A673 (cell line): Measurements from ENCODE around the gene PIN1. TPM values are rescaled to one million over a fixed set of nuclear protein-coding genes. Genes with fewer than 3 reads are reported as not detected.

Source experiments
- BruUV-seq: library from RNA; stranded (reverse); fragments of 400-500 nt; replicated peaks from 2 replicates; lab custom pipeline; 2021; lab: Mats Ljungman, UMichigan
- CTCF ChIA-PET: fragments of 300-600 bp; sonication (Branson Sonifier 250); formaldehyde crosslinking; loops from one replicate; lab custom pipeline; 2022; ENCODE audit warnings: antibody characterized with exemption; lab: Charles Lee
- POLR2A ChIA-PET: fragments of 300-600 bp; sonication (Branson Sonifier 250); formaldehyde crosslinking; loops from one replicate; lab custom pipeline; 2022; ENCODE audit warnings: antibody characterized with exemption; ENCODE audit not compliant: low non-redundant PET; lab: Charles Lee
- DNase-seq: peaks from one replicate; pipeline ENCODE4 v3.0.0-alpha.2; 2015; ENCODE audit warnings: low spot score
- H3K27ac ChIP-seq: fragments of 200-600 bp; sonication (generic); 2 replicates; pipeline ENCODE4 v1.5.1; 2016; ENCODE audit warnings: mixed run types, low read depth, mild to moderate bottlenecking, mixed read lengths, antibody characterized with exemption, low read length; ENCODE audit not compliant: poor library complexity, severe bottlenecking
- H3K27me3 ChIP-seq: fragments of 200-600 bp; sonication (generic); replicated peaks from 2 replicates; pipeline ENCODE4 v1.6.1; 2017; ENCODE audit warnings: mixed run types, low read depth, mild to moderate bottlenecking, mixed read lengths, antibody characterized with exemption, low read length; ENCODE audit not compliant: insufficient read depth, poor library complexity
- H3K36me3 ChIP-seq: fragments of 200-600 bp; sonication (generic); 2 replicates; pipeline ENCODE4 v1.6.1; 2016; ENCODE audit warnings: mixed run types, mild to moderate bottlenecking, mixed read lengths, antibody characterized with exemption, low read length; ENCODE audit not compliant: insufficient read depth, poor library complexity, severe bottlenecking
- H3K4me1 ChIP-seq: fragments of 200-600 bp; sonication (generic); 2 replicates; pipeline ENCODE4 v1.6.1; 2017; ENCODE audit warnings: mixed run types, mild to moderate bottlenecking, mixed read lengths, antibody characterized with exemption, low read length; ENCODE audit not compliant: insufficient read depth, poor library complexity, severe bottlenecking
- H3K4me3 ChIP-seq: fragments of 200-600 bp; sonication (generic); 2 replicates; pipeline ENCODE4 v1.5.1; 2016; ENCODE audit warnings: low read depth, mixed run types, mild to moderate bottlenecking, mixed read lengths, low read length; ENCODE audit not compliant: poor library complexity, severe bottlenecking
- H3K9me3 ChIP-seq: fragments of 200-600 bp; sonication (generic); 2 replicates; pipeline ENCODE4 v1.6.1; 2016; ENCODE audit warnings: mixed run types, low read depth, mild to moderate bottlenecking, mixed read lengths, antibody characterized with exemption, low read length; ENCODE audit not compliant: poor library complexity, severe bottlenecking
- CTCF ChIP-seq: fragments of 300-800, 200-600 bp; sonication (generic); conservative IDR thresholded peaks from 2 replicates; pipeline ENCODE4 v1.5.1; 2017; ENCODE audit warnings: low read depth, mild to moderate bottlenecking, antibody characterized with exemption, low read length, moderate library complexity, mixed read lengths
- EZH2 ChIP-seq: fragments of 200-600 bp; sonication (generic); IDR thresholded peaks from 2 replicates; pipeline ENCODE4 v1.6.1; 2017; ENCODE audit warnings: borderline replicate concordance, low read depth, mild to moderate bottlenecking, mixed read lengths, antibody characterized with exemption, low read length; ENCODE audit not compliant: poor library complexity, severe bottlenecking
- intact Hi-C: fragments of 100-400 bp; cut with micrococcal nuclease; formaldehyde crosslinking; loops from one replicate; pipeline ENCODE4 v1.10.0; 2022; ENCODE audit not compliant: unreplicated experiment
- total RNA-seq: library from RNA; stranded (reverse); gene quantifications from 2 replicates; pipeline ENCODE4 v1.2.3, GENCODE V29; 2021

PIN1 gene
- total RNA-seq, 1 experiment from 2014 or later = 177 TPM

DNA sequence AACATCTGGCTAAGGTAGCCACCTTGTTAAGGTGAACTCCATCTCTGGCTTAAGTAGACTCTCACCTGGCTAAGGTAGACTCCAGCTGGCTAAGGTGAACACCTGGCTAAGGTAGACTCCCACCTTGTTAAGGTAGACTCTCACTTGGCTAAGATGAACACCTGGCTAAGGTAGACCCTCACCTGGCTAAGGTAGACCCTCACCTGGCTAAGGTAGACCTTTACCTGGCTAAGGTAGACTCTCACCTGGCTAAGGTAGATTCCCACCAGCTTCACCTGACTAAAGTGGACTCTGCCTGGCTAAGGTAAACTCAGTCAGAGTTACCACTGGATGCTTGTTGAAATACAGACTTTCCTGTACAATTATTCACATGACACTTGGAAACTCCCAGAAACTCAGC lies 23.6 kb downstream of the PIN1 start:
- POLR2A ChIA-PET = no interaction called here

GRCh38 chr19:9860407-9860806 lies 25.3 kb downstream of the PIN1 start:
- no peaks in the 10 kb centered on the region for H3K27me3 ChIP-seq
- H3K27ac ChIP-seq = no peak overlapping the region
- ChIA-PET POLR2A (no interaction called here), CTCF (no interaction called here)
- intact Hi-C loops = no loop called here
- no peak for DNase-seq
- no TSS peak for BruUV-seq
- no peaks in the 10 kb centered on the region for H3K9me3 ChIP-seq
- H3K4me1 ChIP-seq = no peaks in the 10 kb centered on the region
- peaks cover 16% of the 10 kb centered on the region for H3K36me3 ChIP-seq
- H3K4me3 ChIP-seq = no peak overlapping the region
- TF ChIP-seq EZH2 = no peak
- TF ChIP-seq CTCF = no peak

More for the DNA sequence above, 23.6 kb downstream of the PIN1 start:
- Histone ChIP-seq H3K4me1 (no peaks in the 10 kb centered on the region), H3K27ac (no peak overlapping the region), H3K4me3 (no peak overlapping the region), H3K27me3 (no peaks in the 10 kb centered on the region), H3K36me3 (peaks cover 16% of the 10 kb centered on the region), H3K9me3 (no peaks in the 10 kb centered on the region)
- CTCF ChIA-PET = no interaction called here
- no peak for TF ChIP-seq EZH2
- TF ChIP-seq CTCF = no peak
- intact Hi-C loops = loop anchor here (10.0 kb wide), 1 partner anchor 156 kb away; the partner anchor contains the start of genes COL5A3 and RDH8
- no TSS peak for BruUV-seq
- no peak for DNase-seq

DNA sequence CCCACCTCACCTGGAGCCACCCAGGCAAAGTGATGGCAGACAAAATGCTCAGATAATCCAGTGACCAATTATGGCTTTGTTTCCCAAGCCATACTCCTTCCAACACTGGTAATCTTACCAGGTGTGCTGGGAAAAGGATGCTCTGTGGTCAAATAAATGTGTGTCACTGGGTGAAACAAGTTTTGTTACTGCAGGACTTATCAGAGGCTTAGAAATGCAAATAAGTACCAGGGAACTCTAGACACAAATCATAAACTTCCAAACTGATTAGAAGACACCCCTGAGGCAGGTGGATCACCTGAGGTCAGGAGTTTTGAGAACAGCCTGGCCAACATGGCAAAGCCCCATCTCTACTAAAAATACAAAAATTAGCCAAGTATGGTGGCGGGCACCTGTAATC lies 26.4 kb downstream of the PIN1 start:
- Histone ChIP-seq H3K4me1 (peaks cover 9% of the 10 kb centered on the region), H3K27me3 (no peaks in the 10 kb centered on the region), H3K36me3 (peaks cover 13% of the 10 kb centered on the region), H3K4me3 (no peak overlapping the region), H3K27ac (no peak overlapping the region), H3K9me3 (no peaks in the 10 kb centered on the region)
- ChIA-PET CTCF (no interaction called here), POLR2A (no interaction called here)
- no peak for TF ChIP-seq EZH2
- TF ChIP-seq CTCF = no peak
- intact Hi-C loops = no loop called here
- no TSS peak for BruUV-seq
- no peak for DNase-seq
